ENCODE measurements around the gene ATP6V1B1.

ATP6V1B1 gene

GRCh38 chr2:70935468-70936164, at the start of gene ATP6V1B1:
Gene ATP6V1B1, plus strand, starts transcription at chr2:70935900. Its CDS starts 55 bp downstream, at chr2:70935955.
- peaks cover 27% of the 10 kb centered on the region for H3K27me3 Mint-ChIP-seq (ENCODE audit: low read depth, poor library complexity)
- no peaks in the 10 kb centered on the region for H3K36me3 Mint-ChIP-seq (ENCODE audit: low read depth)
- no peaks in the 10 kb centered on the region for H3K9me3 Mint-ChIP-seq
- TF ChIP-seq CTCF (IDR thresholded peaks at IDR 0.05) = no peak
- H3K4me3 Mint-ChIP-seq = peak within 1 kb of the TSS; percentile 48
- H3K4me1 Mint-ChIP-seq = peaks cover 70% of the 10 kb centered on the region
- H3K27ac Mint-ChIP-seq = no peak within 1 kb of the TSS
- DNase-seq = no peak

- Mint-ChIP-seq H3K27me3 (ENCODE audit: low read depth, poor library complexity) (peaks cover 100% of the 10 kb centered on the region), H3K9me3 (peaks cover 19% of the 10 kb centered on the region), H3K4me3 (peak overlapping the region; percentile 71), H3K27ac (no peak overlapping the region), H3K4me1 (peaks cover 26% of the 10 kb centered on the region), H3K36me3 (ENCODE audit: low read depth) (no peaks in the 10 kb centered on the region)
- no peak for DNase-seq
- TF ChIP-seq CTCF (IDR thresholded peaks at IDR 0.05) = no peak
Observed at GRCh38 chr2:70886541-70886987, 49.1 kb upstream of the ATP6V1B1 start.

GRCh38 chr2:70887208-70887549, 48.5 kb upstream of the ATP6V1B1 start:
- TF ChIP-seq CTCF (IDR thresholded peaks at IDR 0.05) = no peak
- H3K4me3 Mint-ChIP-seq = peak overlapping the region; percentile 71
- H3K27me3 Mint-ChIP-seq (ENCODE audit: low read depth, poor library complexity) = peaks cover 100% of the 10 kb centered on the region
- H3K4me1 Mint-ChIP-seq = peaks cover 26% of the 10 kb centered on the region
- peaks cover 14% of the 10 kb centered on the region for H3K9me3 Mint-ChIP-seq
- H3K36me3 Mint-ChIP-seq (ENCODE audit: low read depth) = no peaks in the 10 kb centered on the region
- H3K27ac Mint-ChIP-seq = no peak overlapping the region
- no peak for DNase-seq

GRCh38 chr2:70887550-70888246, 48.0 kb upstream of the ATP6V1B1 start:
- peak overlapping the region; percentile 71 for H3K4me3 Mint-ChIP-seq
- H3K9me3 Mint-ChIP-seq = peaks cover 10% of the 10 kb centered on the region
- TF ChIP-seq CTCF (IDR thresholded peaks at IDR 0.05) = no peak
- no peaks in the 10 kb centered on the region for H3K36me3 Mint-ChIP-seq (ENCODE audit: low read depth)
- H3K27me3 Mint-ChIP-seq (ENCODE audit: low read depth, poor library complexity) = peaks cover 100% of the 10 kb centered on the region
- DNase-seq = peak; percentile 78
- H3K27ac Mint-ChIP-seq = no peak overlapping the region
- H3K4me1 Mint-ChIP-seq = peaks cover 26% of the 10 kb centered on the region

- Mint-ChIP-seq H3K4me3 (peak overlapping the region; percentile 71), H3K27ac (no peak overlapping the region), H3K27me3 (ENCODE audit: low read depth, poor library complexity) (peaks cover 100% of the 10 kb centered on the region), H3K36me3 (ENCODE audit: low read depth) (no peaks in the 10 kb centered on the region), H3K4me1 (peaks cover 26% of the 10 kb centered on the region), H3K9me3 (peaks cover 2% of the 10 kb centered on the region)
- DNase-seq = no peak
- TF ChIP-seq CTCF (IDR thresholded peaks at IDR 0.05) = no peak
Observed at GRCh38 chr2:70888366-70888922, 47.3 kb upstream of the ATP6V1B1 start.

Measured in nephron progenitor cell (in vitro differentiated cells).